Nephron (organoid): Measurements from ENCODE around the gene DOC2B.

Experiments used
- H3K27ac Mint-ChIP-seq, 3 experiments: 2 replicates each; pipeline ENCODE4 v1.8.0; 2020; ENCODE audit warnings: mixed read lengths in 3 of 3, mild to moderate bottlenecking in 2 of 3, moderate library complexity in 1 of 3
- H3K27me3 Mint-ChIP-seq: 2 replicates; pipeline ENCODE4 v1.8.0; 2021; ENCODE audit warnings: low read depth, mild to moderate bottlenecking, moderate library complexity, mixed read lengths
- H3K36me3 Mint-ChIP-seq: 2 replicates; pipeline ENCODE4 v1.8.0; 2020; ENCODE audit warnings: low read depth, mixed read lengths
- H3K4me1 Mint-ChIP-seq: 2 replicates; pipeline ENCODE4 v1.8.0; 2020; ENCODE audit warnings: mixed read lengths
- H3K4me3 Mint-ChIP-seq, 3 experiments: 2 replicates each; pipeline ENCODE4 v1.8.0; 2020; ENCODE audit warnings: mild to moderate bottlenecking in 3 of 3, mixed read lengths in 3 of 3, moderate library complexity in 2 of 3
- H3K9me3 Mint-ChIP-seq: 2 replicates; pipeline ENCODE4 v1.8.0; 2020; ENCODE audit warnings: mixed read lengths
- TF ChIP-seq, protein P1 (sequence below), 3 experiments: fragments of 200-600 bp; sonication (generic); IDR thresholded peaks; one replicate each; pipeline ENCODE4 v1.5.0; 2021; ENCODE audit warnings: antibody characterized with exemption in 3 of 3; ENCODE audit not compliant: unreplicated experiment in 3 of 3

The DOC2B gene

DNA sequence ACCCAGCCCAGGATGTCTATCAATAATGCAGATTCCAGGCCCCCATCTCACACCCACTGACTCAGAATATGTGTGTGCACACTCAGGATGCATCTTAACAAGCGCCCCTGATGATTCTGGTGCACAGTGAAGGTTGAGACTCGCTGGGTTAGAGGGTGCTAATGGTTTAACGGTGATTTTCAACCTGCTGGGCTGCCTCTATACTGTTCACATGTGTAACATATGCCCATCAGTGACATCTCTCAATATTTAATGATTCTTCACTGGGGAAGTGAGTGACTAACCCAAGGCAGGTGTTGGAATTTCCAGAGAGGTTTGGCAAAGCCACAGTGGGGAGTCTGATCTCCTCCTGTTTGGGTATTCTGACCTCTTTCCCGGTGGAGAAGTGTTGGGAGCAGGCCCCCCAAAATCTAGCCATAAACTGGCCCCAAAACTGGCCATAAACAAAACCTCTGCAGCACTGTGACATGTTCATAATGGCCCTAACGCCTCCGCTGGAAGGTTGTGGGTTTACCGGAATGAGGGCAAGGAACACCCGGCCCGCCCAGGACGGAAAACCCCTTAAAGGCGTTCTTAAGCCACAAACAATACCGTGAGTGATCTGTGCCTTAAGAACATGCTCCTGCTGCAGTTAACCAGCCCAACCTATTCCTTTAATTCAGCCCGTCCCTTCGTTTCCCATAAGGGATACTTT, 4.1 kb upstream of the DOC2B start:
- peaks cover 54% of the 10 kb centered on the region for H3K27me3 Mint-ChIP-seq
- no peaks in the 10 kb centered on the region for H3K9me3 Mint-ChIP-seq
- H3K27ac Mint-ChIP-seq, result no peak overlapping the region
- no peaks in the 10 kb centered on the region for H3K36me3 Mint-ChIP-seq
- TF ChIP-seq, protein P1, sequence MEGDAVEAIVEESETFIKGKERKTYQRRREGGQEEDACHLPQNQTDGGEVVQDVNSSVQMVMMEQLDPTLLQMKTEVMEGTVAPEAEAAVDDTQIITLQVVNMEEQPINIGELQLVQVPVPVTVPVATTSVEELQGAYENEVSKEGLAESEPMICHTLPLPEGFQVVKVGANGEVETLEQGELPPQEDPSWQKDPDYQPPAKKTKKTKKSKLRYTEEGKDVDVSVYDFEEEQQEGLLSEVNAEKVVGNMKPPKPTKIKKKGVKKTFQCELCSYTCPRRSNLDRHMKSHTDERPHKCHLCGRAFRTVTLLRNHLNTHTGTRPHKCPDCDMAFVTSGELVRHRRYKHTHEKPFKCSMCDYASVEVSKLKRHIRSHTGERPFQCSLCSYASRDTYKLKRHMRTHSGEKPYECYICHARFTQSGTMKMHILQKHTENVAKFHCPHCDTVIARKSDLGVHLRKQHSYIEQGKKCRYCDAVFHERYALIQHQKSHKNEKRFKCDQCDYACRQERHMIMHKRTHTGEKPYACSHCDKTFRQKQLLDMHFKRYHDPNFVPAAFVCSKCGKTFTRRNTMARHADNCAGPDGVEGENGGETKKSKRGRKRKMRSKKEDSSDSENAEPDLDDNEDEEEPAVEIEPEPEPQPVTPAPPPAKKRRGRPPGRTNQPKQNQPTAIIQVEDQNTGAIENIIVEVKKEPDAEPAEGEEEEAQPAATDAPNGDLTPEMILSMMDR (IDR thresholded peaks at IDR 0.05; ENCODE audit: unreplicated experiment in 3 of 3), result no peak
- H3K4me3 Mint-ChIP-seq, result peak overlapping the region in 1 of 3 experiments; percentile 20
- H3K4me1 Mint-ChIP-seq, result peaks cover 11% of the 10 kb centered on the region

DNA sequence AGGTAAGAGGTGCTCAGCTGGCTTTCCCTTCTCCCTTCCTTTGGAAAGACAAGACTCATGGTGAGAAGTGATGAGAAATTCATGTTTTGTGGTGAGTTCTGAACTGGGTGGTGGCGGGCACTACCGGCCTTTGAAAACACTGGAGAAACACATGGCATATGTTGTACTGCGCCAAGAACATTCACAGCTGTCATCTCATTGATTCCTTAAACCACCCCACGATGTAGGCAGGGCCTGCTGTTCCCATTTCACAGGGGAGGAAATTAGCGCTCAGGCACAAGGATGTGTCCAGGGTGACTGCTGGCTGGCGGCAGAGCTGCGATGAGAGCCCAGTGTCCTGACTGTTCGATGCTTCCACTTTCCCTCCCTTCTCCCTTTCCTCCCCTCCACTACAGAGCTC, 1.6 kb upstream of the DOC2B start:
- peaks cover 19% of the 10 kb centered on the region for H3K4me1 Mint-ChIP-seq

DNA sequence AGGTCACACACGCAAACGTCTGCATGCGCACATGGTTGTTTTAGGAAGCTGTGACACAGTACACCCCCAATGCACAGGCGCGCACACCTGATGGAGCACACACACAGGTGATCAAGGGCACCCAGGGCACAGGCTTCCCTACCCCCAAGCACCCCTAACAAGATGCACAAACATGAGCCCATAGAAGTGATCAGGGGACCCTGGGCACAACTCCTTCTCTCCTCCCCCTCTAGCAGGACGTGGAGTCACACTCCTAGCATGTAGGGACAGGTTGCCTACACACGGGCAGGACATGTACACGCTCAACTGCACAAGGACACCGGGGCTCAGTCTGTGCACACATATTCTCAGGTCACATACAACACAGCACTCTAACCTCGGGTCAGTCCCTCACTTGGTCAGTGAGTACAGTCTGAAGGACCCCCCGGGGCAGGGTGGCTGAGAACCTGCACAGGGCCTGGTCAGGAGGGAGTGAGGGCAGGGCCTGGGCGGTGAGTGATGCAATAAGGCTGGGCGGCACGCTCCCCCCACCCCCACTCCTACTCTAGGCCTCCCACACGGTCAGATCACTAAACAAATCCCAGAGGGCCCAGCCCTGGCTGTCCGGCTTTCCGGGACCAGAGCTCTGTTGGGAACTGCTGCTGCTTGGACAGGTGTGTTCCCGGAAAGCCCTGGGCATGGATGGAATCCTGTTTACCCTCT, 751 bp upstream of the DOC2B start:
- H3K4me3 Mint-ChIP-seq, result peak overlapping the region; percentile 79 to 86 (median 86)
- TF ChIP-seq, protein P1 (IDR thresholded peaks at IDR 0.05; ENCODE audit: unreplicated experiment in 3 of 3), result no peak
- no peaks in the 10 kb centered on the region for H3K9me3 Mint-ChIP-seq
- H3K4me1 Mint-ChIP-seq, result peaks cover 22% of the 10 kb centered on the region
- H3K27me3 Mint-ChIP-seq, result peaks cover 50% of the 10 kb centered on the region
- H3K36me3 Mint-ChIP-seq, result no peaks in the 10 kb centered on the region
- H3K27ac Mint-ChIP-seq, result peak overlapping the region in 2 of 3 experiments; percentile 65 to 81

More for the DNA sequence above, 1.6 kb upstream of the DOC2B start:
- peak overlapping the region; percentile 52 to 62 (median 54) for H3K4me3 Mint-ChIP-seq
- H3K9me3 Mint-ChIP-seq, result no peaks in the 10 kb centered on the region
- no peaks in the 10 kb centered on the region for H3K36me3 Mint-ChIP-seq
- H3K27ac Mint-ChIP-seq, result no peak overlapping the region
- TF ChIP-seq, protein P1 (IDR thresholded peaks at IDR 0.05; ENCODE audit: unreplicated experiment in 3 of 3), result no peak
- H3K27me3 Mint-ChIP-seq, result peaks cover 50% of the 10 kb centered on the region

DNA sequence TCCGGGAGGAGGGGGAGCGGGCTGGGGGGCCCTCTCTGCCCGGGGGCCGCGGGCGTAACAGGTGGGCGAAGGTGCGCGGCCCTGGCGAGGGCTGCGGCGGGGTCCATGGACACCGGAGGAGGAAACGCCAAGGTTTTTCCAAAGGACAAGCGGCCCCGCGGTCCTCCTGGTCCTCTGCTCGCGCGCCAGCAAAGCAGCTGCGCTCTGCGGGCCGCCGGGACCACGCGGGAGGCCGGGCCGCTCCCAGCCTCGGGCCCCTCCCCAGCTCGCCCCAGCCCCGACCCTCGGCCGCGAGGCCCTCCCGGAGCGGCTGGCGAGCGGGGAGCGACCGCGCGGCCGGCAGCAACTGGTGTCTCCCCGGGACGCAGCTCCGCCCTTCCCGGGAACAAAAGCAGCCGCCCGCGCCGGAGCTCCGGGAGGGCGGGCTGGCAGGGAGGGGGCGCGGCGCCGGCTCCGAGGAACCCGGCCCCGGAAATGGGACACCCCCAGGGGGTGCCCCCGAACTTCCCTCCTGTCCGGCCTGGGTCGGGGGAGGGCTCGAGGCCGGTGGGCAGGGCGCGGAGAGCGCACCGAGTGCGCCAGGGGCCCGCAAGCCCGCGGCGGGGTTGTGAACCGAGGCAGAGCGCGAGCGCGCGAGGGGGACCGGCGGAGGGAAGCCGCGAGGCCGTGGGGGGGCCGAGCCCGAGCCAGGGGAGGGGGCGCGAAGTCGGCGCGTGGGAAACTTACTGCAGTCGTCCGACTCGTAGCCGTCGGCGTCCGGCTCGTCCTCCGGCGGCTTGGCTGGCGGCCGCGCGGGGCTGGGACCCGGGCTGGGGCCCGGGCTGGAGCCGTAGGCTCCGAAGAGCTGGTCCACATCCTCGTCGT, 837 bp downstream of the DOC2B start:
- H3K36me3 Mint-ChIP-seq, result no peaks in the 10 kb centered on the region
- TF ChIP-seq, protein P1 (IDR thresholded peaks at IDR 0.05; ENCODE audit: unreplicated experiment in 3 of 3), result no peak
- peaks cover 22% of the 10 kb centered on the region for H3K4me1 Mint-ChIP-seq
- H3K27me3 Mint-ChIP-seq, result peaks cover 35% of the 10 kb centered on the region
- peak overlapping the region in 1 of 3 experiments; percentile 29 for H3K4me3 Mint-ChIP-seq
- H3K9me3 Mint-ChIP-seq, result no peaks in the 10 kb centered on the region
- H3K27ac Mint-ChIP-seq, result no peak overlapping the region

DNA sequence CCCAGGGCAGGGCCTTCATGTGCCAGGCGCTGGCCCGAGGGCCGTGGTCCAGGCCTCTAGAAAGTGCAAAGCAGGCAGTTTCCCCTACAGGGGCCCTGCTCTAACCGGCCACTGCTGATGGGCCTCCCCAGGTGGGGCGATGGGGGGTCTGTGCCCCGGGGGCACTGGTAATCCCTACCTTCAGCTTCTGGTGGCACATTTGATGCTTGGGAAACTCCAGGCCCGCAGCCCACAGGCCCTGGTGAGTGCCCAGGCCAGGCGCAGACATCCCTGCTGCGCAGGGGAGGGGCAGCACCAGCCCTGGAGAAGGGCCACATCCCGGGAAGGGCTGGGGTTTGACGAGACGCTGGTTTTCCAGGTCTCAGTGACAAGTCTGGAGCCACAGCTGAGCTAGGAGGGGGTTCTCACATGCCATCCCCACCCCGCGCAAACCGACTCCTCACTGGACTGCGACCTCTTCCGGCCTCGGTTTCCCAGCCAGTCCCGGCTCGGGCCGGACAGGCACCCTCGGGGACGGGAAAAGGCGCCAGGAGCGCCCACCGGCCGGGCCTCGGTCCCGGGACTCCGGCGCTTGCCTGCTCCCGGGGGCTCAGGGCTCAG, 1.6 kb downstream of the DOC2B start:
- peaks cover 22% of the 10 kb centered on the region for H3K4me1 Mint-ChIP-seq
- no peaks in the 10 kb centered on the region for H3K36me3 Mint-ChIP-seq
- H3K27me3 Mint-ChIP-seq, result peaks cover 28% of the 10 kb centered on the region
- peak overlapping the region in 1 of 3 experiments; percentile 14 for H3K27ac Mint-ChIP-seq
- H3K4me3 Mint-ChIP-seq, result peak overlapping the region; percentile 55 to 77 (median 70)
- TF ChIP-seq, protein P1 (IDR thresholded peaks at IDR 0.05; ENCODE audit: unreplicated experiment in 3 of 3), result no peak
- no peaks in the 10 kb centered on the region for H3K9me3 Mint-ChIP-seq
